K562 (cell line): ENCODE data around the gene MINDY4. TPM values are rescaled to one million over a fixed set of nuclear protein-coding genes. Genes with fewer than 3 reads are reported as not detected.

Experiments used
- ATAC-seq: fragments of 200-7000 bp; cut with Tn5 transposase; 3 replicates; pipeline ENCODE4 v1.9.1; 2020; ENCODE audit warnings: moderate library complexity
- BruUV-seq: library from RNA; stranded (reverse); fragments of 400-500 nt; replicated peaks from 2 replicates; lab custom pipeline; 2021; lab: Mats Ljungman, UMichigan
- CTCF ChIA-PET: fragments of 300-600 bp; formaldehyde crosslinking; extraction: SDS; loops from one replicate; lab custom pipeline; 2021; ENCODE audit warnings: low intra/inter-chr PET ratio; lab: Yijun Ruan, JAX
- POLR2A ChIA-PET: fragments of 300-600, 350-650 bp; sonication (Branson Sonifier 250); formaldehyde crosslinking; extraction: SDS; loops from one replicate; lab custom pipeline; 2021; ENCODE audit warnings: antibody characterized with exemption, inconsistent platforms; lab: Yijun Ruan, JAX
- DNase-seq, 4 experiments: peaks; one replicate each; pipeline versions ENCODE4 v3.0.0 to v3.0.0-alpha.2; 2011 to 2018; ENCODE audit warnings: low spot score in 3 of 4, mixed read lengths in 3 of 4; ENCODE audit errors: extremely low read depth in 1 of 4
- FAIRE-seq: peaks from 2 replicates; lab custom pipeline; 2011; peaks lifted over from hg19 to GRCh38; lab: Jason Lieb, UNC
- H2AFZ ChIP-seq: 2 replicates; pipeline ENCODE4 v1.6.0; 2011; ENCODE audit warnings: low read depth, low read length, control low read depth, inconsistent platforms
- H3K27ac ChIP-seq: fragments of 200-600 bp; 3 replicates; pipeline ENCODE4 v1.8.0; 2011; ENCODE audit warnings: low read depth, mild to moderate bottlenecking, control low read depth, inconsistent platforms, low read length, moderate library complexity, mixed read lengths; ENCODE audit errors: extremely low read depth
- H3K27me3 ChIP-seq, 2 experiments: fragments of 300-600 bp in 1 of 2; 2 replicates in 1 of 2; 3 replicates in 1 of 2; pipeline versions ENCODE4 v1.6.0 to v1.8.0; 2011; ENCODE audit warnings: inconsistent platforms in 2 of 2, low read length in 2 of 2, mild to moderate bottlenecking in 1 of 2, mixed read lengths in 1 of 2, moderate library complexity in 1 of 2; ENCODE audit not compliant: control insufficient read depth in 2 of 2, insufficient read depth in 2 of 2
- H3K36me3 ChIP-seq: fragments of 300-600 bp; 3 replicates; pipeline ENCODE4 v1.8.0; 2011; ENCODE audit warnings: mild to moderate bottlenecking, low read length, inconsistent platforms; ENCODE audit not compliant: control insufficient read depth, insufficient read depth
- H3K4me1 ChIP-seq, 2 experiments: fragments of 200-600 bp in 1 of 2; replicated peaks in 1 of 2; 2 replicates in 1 of 2; 3 replicates in 1 of 2; pipeline versions ENCODE4 v1.5.1 to v1.8.0; 2011; ENCODE audit warnings: inconsistent platforms in 2 of 2, low read length in 2 of 2, mild to moderate bottlenecking in 1 of 2, mixed read lengths in 1 of 2, moderate library complexity in 1 of 2; ENCODE audit not compliant: control insufficient read depth in 2 of 2, insufficient read depth in 2 of 2
- H3K4me2 ChIP-seq: 2 replicates; pipeline ENCODE4 v1.6.1; 2011; ENCODE audit warnings: low read length, control low read depth, inconsistent platforms, mixed read lengths; ENCODE audit not compliant: insufficient read depth
- H3K4me3 ChIP-seq: fragments of 200-600 bp; sonication (generic), shearing (Covaris generic); 2 replicates; pipeline ENCODE4 v1.5.1; 2016; ENCODE audit warnings: control low read depth, inconsistent platforms
- H3K79me2 ChIP-seq: fragments of 200-600 bp; 3 replicates; pipeline ENCODE4 v1.8.0; 2011; ENCODE audit warnings: low read length, inconsistent platforms; ENCODE audit not compliant: control insufficient read depth, insufficient read depth
- H3K9ac ChIP-seq, 2 experiments: 2 replicates each; pipeline versions ENCODE4 v1.6.0 to v1.6.1; 2011; ENCODE audit warnings: low read depth in 2 of 2, low read length in 2 of 2, control low read depth in 1 of 2, inconsistent platforms in 1 of 2, mild to moderate bottlenecking in 1 of 2, mixed read lengths in 1 of 2; ENCODE audit not compliant: insufficient read depth in 1 of 2
- H3K9me1 ChIP-seq: one replicate; pipeline ENCODE4 v1.6.0; 2011; ENCODE audit warnings: inconsistent platforms, mild to moderate bottlenecking, low read length, moderate library complexity; ENCODE audit not compliant: control insufficient read depth, insufficient read depth
- H3K9me3 ChIP-seq: replicated peaks from 2 replicates; pipeline ENCODE4 v1.5.1; 2011; ENCODE audit warnings: low read depth, low read length, inconsistent platforms; ENCODE audit not compliant: control insufficient read depth, insufficient read depth
- H4K20me1 ChIP-seq: replicated peaks from 2 replicates; pipeline ENCODE4 v1.6.1; 2011; ENCODE audit warnings: low read length, inconsistent platforms, mixed read lengths; ENCODE audit not compliant: control insufficient read depth, insufficient read depth
- CREM ChIP-seq: IDR thresholded peaks from 2 replicates; pipeline ENCODE4 v1.6.1; 2014; ENCODE audit warnings: antibody characterized with exemption, low read depth
- EHMT2 ChIP-seq: fragments of 450-650 bp; IDR thresholded peaks from 2 replicates; pipeline ENCODE4 v1.6.1; 2018; ENCODE audit warnings: antibody characterized with exemption
- GTF2F1 ChIP-seq: IDR thresholded peaks from 2 replicates; pipeline ENCODE4 v1.6.1; 2011; ENCODE audit warnings: low read depth, low read length, improper control_type of control experiment
- HMBOX1 ChIP-seq: sonication (generic); IDR thresholded peaks from 2 replicates; pipeline ENCODE4 v1.6.1; 2016
- HMGN3 ChIP-seq: IDR thresholded peaks from 2 replicates; pipeline ENCODE4 v1.6.1; 2011; ENCODE audit warnings: borderline replicate concordance, low read depth, mild to moderate bottlenecking, mixed read lengths, low read length; ENCODE audit not compliant: insufficient read length; ENCODE audit errors: extremely low read depth
- MAX ChIP-seq: sonication (generic); formaldehyde crosslinking; IDR thresholded peaks from 2 replicates; pipeline ENCODE4 v1.9.0; 2022; ENCODE audit warnings: mild to moderate bottlenecking, missing genetic modification reagents
- RAD51 ChIP-seq: fragments of 450-650 bp; IDR thresholded peaks from 2 replicates; pipeline ENCODE4 v1.7.1; 2016; ENCODE audit warnings: low read depth, mild to moderate bottlenecking, borderline replicate concordance
- RB1 ChIP-seq: fragments of 450-650 bp; IDR thresholded peaks from 2 replicates; pipeline ENCODE4 v1.6.1; 2017; ENCODE audit warnings: low read depth, mild to moderate bottlenecking
- RNF219 ChIP-seq: fragments of 250-450 bp; sonication (Bioruptor Pico); IDR thresholded peaks from 2 replicates; pipeline ENCODE4 v1.5.0; 2022; ENCODE audit warnings: mild to moderate bottlenecking
- SIRT6 ChIP-seq: IDR thresholded peaks from one replicate; pipeline ENCODE4 v1.6.1; 2012; ENCODE audit warnings: low read depth, mild to moderate bottlenecking, control low read depth, inconsistent platforms, low read length, moderate library complexity
- SMARCA5 ChIP-seq: fragments of 450-650 bp; IDR thresholded peaks from 2 replicates; pipeline ENCODE4 v1.6.1; 2016
- TOE1 ChIP-seq, 2 experiments: fragments of 450-650 bp in 1 of 2; sonication (generic) in 1 of 2; formaldehyde crosslinking in 1 of 2; IDR thresholded peaks; 2 replicates each; pipeline versions ENCODE4 v1.7.1 to v1.8.0; 2016 to 2022; ENCODE audit warnings: borderline replicate concordance in 2 of 2, mild to moderate bottlenecking in 2 of 2, antibody characterized with exemption in 1 of 2, inconsistent platforms in 1 of 2, low read depth in 1 of 2, missing genetic modification reagents in 1 of 2, moderate library complexity in 1 of 2
- TRIM24 ChIP-seq, 2 experiments: fragments of 450-650 bp; IDR thresholded peaks; 2 replicates each; pipeline ENCODE4 v1.6.1; 2016
- ZNF165 ChIP-seq: fragments of 250-450 bp; sonication (Bioruptor Pico); IDR thresholded peaks from 2 replicates; pipeline ENCODE4 v1.4.0; 2020; ENCODE audit warnings: borderline replicate concordance
- ZNF695 ChIP-seq: fragments of 450-650 bp; formaldehyde crosslinking; IDR thresholded peaks from 2 replicates; pipeline ENCODE4 v1.4.0; 2020; ENCODE audit warnings: mild to moderate bottlenecking, moderate library complexity
- ZNF740 ChIP-seq, 3 experiments: fragments of 200-800 bp in 1 of 3; sonication (Bioruptor generic) in 1 of 3; sonication (generic) in 1 of 3; formaldehyde crosslinking in 1 of 3; IDR thresholded peaks; 2 replicates each; pipeline versions ENCODE4 v1.6.1 to v1.8.0; 2016 to 2022; ENCODE audit warnings: mild to moderate bottlenecking in 2 of 3, missing compliant biosample characterization in 2 of 3, missing genetic modification characterization in 2 of 3, missing genetic modification reagents in 1 of 3
- WGBS: fragments of 100-300 bp; shearing (Covaris generic); methylation state at CpG from one replicate; pipeline ENCODE4 v1.1.6; 2016; ENCODE audit warnings: low coverage, mixed read lengths; ENCODE audit not compliant: insufficient coverage; ENCODE audit errors: missing lambda C conversion rate; 5-methylcytosine and 5-hydroxymethylcytosine counted together
- in situ Hi-C: fragments of 300-500 bp; cut with MboI; formaldehyde crosslinking; loops from 4 replicates; pipeline ENCODE4 v1.15.0; 2018; ENCODE audit warnings: inconsistent platforms, mixed read lengths
- intact Hi-C: fragments of 100-400 bp; cut with micrococcal nuclease; formaldehyde crosslinking; loops from 2 replicates; pipeline ENCODE4 v1.14.2; 2022
- polyA plus RNA-seq, 8 experiments: library from polyadenylated mRNA; depleted of rRNA in 4 of 8; stranded (reverse) in 5 of 8; unstranded in 3 of 8; fragments of >200 nt; fragmentation: Nextera tagmentation in 2 of 8; fragmentation: Illumina TruSeq in 1 of 8; extraction: Ambion mirVana in 2 of 8; extraction: Trizol in 1 of 8; gene quantifications; 2 replicates each; pipeline versions ENCODE4 v1.2.1 to v1.2.3, GENCODE V29; 2011 to 2014; ENCODE audit warnings: inconsistent platforms in 1 of 8, missing spikeins in 1 of 8
- total RNA-seq, 7 experiments: library from RNA; depleted of rRNA in 6 of 7; stranded (reverse); fragments of >200 nt in 6 of 7; fragmentation: Illumina TruSeq in 2 of 7; extraction: Trizol in 2 of 7; gene quantifications; 2 replicates each; pipeline versions ENCODE4 v1.2.1 to v1.2.3, GENCODE V29; 2011 to 2021; ENCODE audit warnings: low replicate concordance in 1 of 7

MINDY4 gene
- total and polyA plus RNA-seq, 9 of the 15 experiments (the other 6 are each of a cell fraction or from before 2014, with no cell fraction given) = 2.1 to 16.7 (median 11.0) TPM

- peak overlapping the region; percentile 70 for H3K4me2 ChIP-seq
- intact Hi-C loops (loop anchor here (2.0 kb wide), 1 partner anchor 17 kb away; no protein-coding TSS in a partner anchor), in situ Hi-C loops (no loop called here)
- peak; percentile 71 for ATAC-seq
- peaks cover 66 to 87% of the 10 kb centered on the region in 2 experiments for H3K4me1 ChIP-seq
- 39% methylated on average over 11 of the region's 16 CpGs for WGBS
- H3K9me1 ChIP-seq = no peaks in the 10 kb centered on the region
- H3K36me3 ChIP-seq = no peaks in the 10 kb centered on the region
- 0 out of 2 replicates have a peak overlapping the region, but pooled peaks have one; percentile 42 for H2AFZ ChIP-seq
- H3K79me2 ChIP-seq = no peaks in the 10 kb centered on the region; the same call in 2 of the 3 replicates
- no TSS peak for BruUV-seq
- no peaks in the 10 kb centered on the region for H3K27me3 ChIP-seq
- FAIRE-seq = peak; percentile 92
- DNase-seq = peak; percentile 53 to 79 (median 64)
- CTCF ChIA-PET = no interaction called here
- H3K9me3 ChIP-seq = no peaks in the 10 kb centered on the region
- POLR2A ChIA-PET = interaction anchor here (0.6 to 1.4 kb wide), 2 partner anchors 15 to 44 kb away, joined by 3 read pairs; no protein-coding TSS in a partner anchor
- H3K9ac ChIP-seq = peak overlapping the region; percentile 56 to 87; a peak in 3 of 4 replicates
- peak overlapping the region; percentile 82 for H3K27ac ChIP-seq
- no peak overlapping the region for H3K4me3 ChIP-seq
- no peaks in the 10 kb centered on the region for H4K20me1 ChIP-seq
- TF ChIP-seq SIRT6 (no peak), SMARCA5 (no peak), ZNF695 (no peak), RB1 (no peak), TRIM24 (IDR thresholded peaks at IDR 0.05) (no peak), CREM (peak; percentile 31; the same call in 1 of the 2 replicates), MAX (0 out of 2 replicates have a peak, but pooled peaks have one; percentile 19), HMBOX1 (no peak), RAD51 (no peak), TOE1 (IDR thresholded peaks at IDR 0.05; ENCODE audit: borderline replicate concordance) (0 out of 2 replicates have a peak, but pooled peaks have one; percentile 28), TOE1 (CRISPR knock-in tag; IDR thresholded peaks at IDR 0.05; ENCODE audit: borderline replicate concordance, low read depth) (no peak), ZNF740 (CRISPR knock-in tag; IDR thresholded peaks at IDR 0.05) (no peak), ZNF740 (tag; IDR thresholded peaks at IDR 0.05) (no peak), ZNF165 (CRISPR knock-in tag) (0 out of 2 replicates have a peak, but pooled peaks have one; percentile 36), EHMT2 (no peak), GTF2F1 (no peak), RNF219 (no peak), HMGN3 (no peak)
These were observed 142.8 kb downstream of the MINDY4 start for GRCh38 chr7:30913821-30914515.
